CD14-positive monocyte (primary cell): ENCODE measurements around the gene NEDD8. TPM values are rescaled to one million over a fixed set of nuclear protein-coding genes. Genes with fewer than 3 reads are reported as not detected.

Source experiments
- DNase-seq, 3 donors: peaks; one replicate each; pipeline ENCODE4 v3.0.0-alpha.2; 2011 to 2022
- H2AFZ ChIP-seq: 2 replicates; pipeline ENCODE4 v1.6.0; 2012; ENCODE audit warnings: mild to moderate bottlenecking, low read depth, low read length, inconsistent platforms; ENCODE audit not compliant: insufficient read depth, poor library complexity, severe bottlenecking
- H3K27ac ChIP-seq, 2 donors: 1 replicate in 1 of 2; 2 replicates in 1 of 2; pipeline ENCODE4 v1.5.1; 2012 to 2013; ENCODE audit warnings: low read length in 2 of 2, control low read depth in 1 of 2, inconsistent platforms in 1 of 2, low read depth in 1 of 2, mild to moderate bottlenecking in 1 of 2
- H3K27me3 ChIP-seq, 2 donors: one replicate each; pipeline versions ENCODE4 v1.6.0 to v1.6.1; 2011 to 2013; ENCODE audit warnings: low read length in 2 of 2; ENCODE audit not compliant: control insufficient read depth in 2 of 2, insufficient read depth in 2 of 2
- H3K36me3 ChIP-seq, 2 donors: replicated peaks in 1 of 2; 1 replicate in 1 of 2; 2 replicates in 1 of 2; pipeline versions ENCODE4 v1.5.1 to v1.6.1; 2012 to 2013; ENCODE audit warnings: low read length in 2 of 2, control low read depth in 1 of 2, inconsistent platforms in 1 of 2, mild to moderate bottlenecking in 1 of 2; ENCODE audit not compliant: insufficient read depth in 2 of 2, control insufficient read depth in 1 of 2
- H3K4me1 ChIP-seq, 2 donors: 1 replicate in 1 of 2; 2 replicates in 1 of 2; pipeline versions ENCODE4 v1.5.1 to v1.6.1; 2012 to 2013; ENCODE audit warnings: low read length in 2 of 2, control low read depth in 1 of 2, inconsistent platforms in 1 of 2, mild to moderate bottlenecking in 1 of 2, moderate library complexity in 1 of 2; ENCODE audit not compliant: insufficient read depth in 2 of 2, control insufficient read depth in 1 of 2
- H3K4me2 ChIP-seq: replicated peaks from 2 replicates; pipeline ENCODE3; 2012; ENCODE audit warnings: low read length, moderate library complexity, mild to moderate bottlenecking; ENCODE audit not compliant: poor library complexity, severe bottlenecking; ENCODE audit errors: extremely low read depth
- H3K4me3 ChIP-seq, 3 experiments: fragments of 200-600 bp in 1 of 3; sonication (generic) in 1 of 3; replicated peaks in 1 of 3; 1 replicate in 2 of 3; 2 replicates in 1 of 3; pipeline ENCODE4 v1.5.1; 2011 to 2013; ENCODE audit warnings: low read length in 3 of 3, mild to moderate bottlenecking in 3 of 3, control low read depth in 2 of 3, low read depth in 2 of 3, inconsistent platforms in 1 of 3, moderate library complexity in 1 of 3
- H3K79me2 ChIP-seq: 2 replicates; pipeline ENCODE4 v1.6.0; 2012; ENCODE audit warnings: mild to moderate bottlenecking, control low read depth, inconsistent platforms, low read length, moderate library complexity; ENCODE audit not compliant: insufficient read depth
- H3K9ac ChIP-seq: 2 replicates; pipeline ENCODE4 v1.6.0; 2017; ENCODE audit warnings: low read length, mild to moderate bottlenecking; ENCODE audit not compliant: insufficient read depth, poor library complexity, severe bottlenecking
- H3K9me3 ChIP-seq, 2 donors: replicated peaks in 1 of 2; 1 replicate in 1 of 2; 2 replicates in 1 of 2; pipeline versions ENCODE4 v1.5.1 to v1.6.1; 2012 to 2013; ENCODE audit warnings: low read length in 2 of 2, control low read depth in 1 of 2; ENCODE audit not compliant: control insufficient read depth in 1 of 2, insufficient read depth in 1 of 2
- H4K20me1 ChIP-seq: 2 replicates; pipeline ENCODE4 v1.6.0; 2012; ENCODE audit warnings: mild to moderate bottlenecking, low read length, control low read depth, moderate library complexity; ENCODE audit not compliant: insufficient read depth
- H3K27ac Mint-ChIP-seq, 7 donors: one replicate each; pipeline ENCODE4 v1.8.0; 2020; ENCODE audit warnings: mild to moderate bottlenecking in 7 of 7, mixed read lengths in 7 of 7, moderate library complexity in 6 of 7, inconsistent platforms in 2 of 7
- H3K27me3 Mint-ChIP-seq, 3 donors: one replicate each; pipeline ENCODE4 v1.8.0; 2021 to 2022; ENCODE audit warnings: low read depth in 3 of 3, mild to moderate bottlenecking in 3 of 3, mixed read lengths in 3 of 3, moderate library complexity in 3 of 3, inconsistent platforms in 1 of 3
- H3K36me3 Mint-ChIP-seq, 2 donors: one replicate each; pipeline ENCODE4 v1.8.0; 2020; ENCODE audit warnings: mixed read lengths in 2 of 2, inconsistent platforms in 1 of 2, mild to moderate bottlenecking in 1 of 2
- H3K4me1 Mint-ChIP-seq: one replicate; pipeline ENCODE4 v1.8.0; 2020; ENCODE audit warnings: mild to moderate bottlenecking, mixed read lengths
- H3K4me3 Mint-ChIP-seq, 2 donors: one replicate each; pipeline ENCODE4 v1.8.0; 2020; ENCODE audit warnings: mild to moderate bottlenecking in 2 of 2, mixed read lengths in 2 of 2, moderate library complexity in 1 of 2
- H3K9me3 Mint-ChIP-seq, 7 donors: one replicate each; pipeline ENCODE4 v1.8.0; 2020 to 2022; ENCODE audit warnings: mixed read lengths in 7 of 7, mild to moderate bottlenecking in 6 of 7, moderate library complexity in 6 of 7, inconsistent platforms in 2 of 7
- WGBS: methylation state at CpG from one replicate; pipeline ENCODE4 v1.1.5; 2013; ENCODE audit warnings: missing lambda C conversion rate; ENCODE audit not compliant: insufficient coverage; 5-methylcytosine and 5-hydroxymethylcytosine counted together
- intact Hi-C, 2 donors: fragments of 100-400 bp; cut with micrococcal nuclease; formaldehyde crosslinking; loops; one replicate each; pipeline versions ENCODE4 v1.15.0 to v1.15.1; 2023
- polyA plus RNA-seq, 3 donors: library from polyadenylated mRNA; depleted of rRNA in 1 of 3; unstranded in 2 of 3; stranded (reverse) in 1 of 3; fragments of 300-500 nt in 2 of 3; fragments of >200 nt in 1 of 3; fragmentation: Illumina TruSeq in 2 of 3; gene quantifications; 1 replicate in 2 of 3; 2 replicates in 1 of 3; pipeline ENCODE4 v1.2.3, GENCODE V29; 2012 to 2021
- TF ChIP-seq, protein P1 (sequence below): fragments of 200-600 bp; IDR thresholded peaks from one replicate; pipeline ENCODE4 v1.8.0; 2022; ENCODE audit warnings: antibody characterized with exemption, mild to moderate bottlenecking

NEDD8 gene
- polyA plus RNA-seq, 3 donors: 164 to 335 (median 306) TPM

GRCh38 chr14:24189059-24189375 lies 43.1 kb downstream of the NEDD8 start:
- Mint-ChIP-seq H3K27ac (peak overlapping the region in 6 of 7 donors; percentile 28 to 91 (median 80)), H3K36me3 (peaks cover 49 to 60% of the 10 kb centered on the region in 2 donors), H3K9me3 (no peaks in the 10 kb centered on the region), H3K4me1 (peaks cover 30% of the 10 kb centered on the region), H3K4me3 (peak overlapping the region; percentile 51 to 83), H3K27me3 (peaks cover 0 to 3% (median 0%) of the 10 kb centered on the region in 3 donors)
- Histone ChIP-seq H3K27me3 (no peaks in the 10 kb centered on the region), H3K4me2 (peak overlapping the region; percentile 97), H3K9me3 (no peaks in the 10 kb centered on the region), H4K20me1 (no peaks in the 10 kb centered on the region), H3K79me2 (peaks cover 20% of the 10 kb centered on the region), H3K4me3 (peak overlapping the region in 1 of 3 experiments; percentile 79), H3K36me3 (peaks cover 21 to 57% of the 10 kb centered on the region in 2 donors), H3K9ac (no peak overlapping the region), H2AFZ (peak overlapping the region; percentile 79), H3K4me1 (peaks cover 18 to 23% of the 10 kb centered on the region in 2 donors), H3K27ac (peak overlapping the region in 1 of 2 donors; percentile 40)
- intact Hi-C loops: no loop called here
- DNase-seq: no peak
- WGBS: no CpG with 5 or more reads among the region's 3 CpGs
- TF ChIP-seq, protein P1, sequence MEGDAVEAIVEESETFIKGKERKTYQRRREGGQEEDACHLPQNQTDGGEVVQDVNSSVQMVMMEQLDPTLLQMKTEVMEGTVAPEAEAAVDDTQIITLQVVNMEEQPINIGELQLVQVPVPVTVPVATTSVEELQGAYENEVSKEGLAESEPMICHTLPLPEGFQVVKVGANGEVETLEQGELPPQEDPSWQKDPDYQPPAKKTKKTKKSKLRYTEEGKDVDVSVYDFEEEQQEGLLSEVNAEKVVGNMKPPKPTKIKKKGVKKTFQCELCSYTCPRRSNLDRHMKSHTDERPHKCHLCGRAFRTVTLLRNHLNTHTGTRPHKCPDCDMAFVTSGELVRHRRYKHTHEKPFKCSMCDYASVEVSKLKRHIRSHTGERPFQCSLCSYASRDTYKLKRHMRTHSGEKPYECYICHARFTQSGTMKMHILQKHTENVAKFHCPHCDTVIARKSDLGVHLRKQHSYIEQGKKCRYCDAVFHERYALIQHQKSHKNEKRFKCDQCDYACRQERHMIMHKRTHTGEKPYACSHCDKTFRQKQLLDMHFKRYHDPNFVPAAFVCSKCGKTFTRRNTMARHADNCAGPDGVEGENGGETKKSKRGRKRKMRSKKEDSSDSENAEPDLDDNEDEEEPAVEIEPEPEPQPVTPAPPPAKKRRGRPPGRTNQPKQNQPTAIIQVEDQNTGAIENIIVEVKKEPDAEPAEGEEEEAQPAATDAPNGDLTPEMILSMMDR: no peak

DNA sequence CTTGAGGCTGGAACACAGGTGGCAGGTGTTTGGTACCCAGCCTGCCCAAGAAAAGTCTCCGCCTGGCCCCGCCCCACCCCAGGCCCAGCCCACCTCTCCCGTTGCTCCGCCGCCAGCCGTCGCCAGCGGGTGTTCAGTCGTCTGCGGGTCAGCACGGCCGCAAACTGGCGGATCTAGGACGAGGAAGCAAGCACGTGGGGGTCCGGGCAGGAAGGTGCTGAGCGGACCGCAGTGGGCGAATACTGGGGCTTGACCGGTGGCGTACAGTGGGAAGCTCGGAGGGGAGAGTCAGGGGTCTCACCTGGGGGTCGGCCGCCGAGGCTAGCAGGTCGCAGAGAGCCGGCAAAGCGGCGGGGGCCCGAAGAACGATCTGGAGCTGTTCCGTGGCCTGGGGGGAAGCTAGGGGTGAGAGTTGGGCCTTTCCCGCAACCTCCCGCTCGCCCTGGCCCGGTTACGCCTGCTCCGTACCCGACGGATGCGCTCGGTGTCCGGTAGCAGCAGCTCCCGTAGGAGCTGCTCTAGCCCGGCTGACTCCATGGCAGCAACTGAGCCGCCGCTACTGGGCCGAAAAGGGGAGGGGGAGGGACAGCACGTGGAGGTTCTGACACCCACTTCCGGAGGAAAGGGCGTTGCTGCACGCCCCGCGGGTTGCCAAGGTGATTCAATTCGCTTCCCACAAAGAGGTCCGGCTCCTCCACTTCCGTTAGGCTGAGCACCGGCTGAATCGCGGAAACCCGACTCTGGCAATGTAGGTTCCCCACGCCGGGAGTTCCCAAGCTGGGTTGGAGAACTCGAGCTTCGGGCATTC lies 43.7 kb downstream of the NEDD8 start, which contains the start of gene IPO4:
Gene IPO4, minus strand, starts transcription at position 566 of the 808 bp plus-strand sequence. Its CDS starts 29 bp downstream, at position 537.
- peak within 1 kb of the TSS; percentile 69 to 95 (median 88) for H3K27ac Mint-ChIP-seq
- peaks cover 18 to 21% of the 10 kb centered on the region in 2 donors for H3K4me1 ChIP-seq
- H3K4me1 Mint-ChIP-seq: peaks cover 27% of the 10 kb centered on the region
- peak within 1 kb of the TSS; percentile 79 for H2AFZ ChIP-seq
- H3K4me3 ChIP-seq: peak within 1 kb of the TSS; percentile 34 to 79 (median 62)
- TF ChIP-seq, protein P1: no peak
- peaks cover 16% of the 10 kb centered on the region for H3K79me2 ChIP-seq
- no peaks in the 10 kb centered on the region for H3K9me3 ChIP-seq
- H3K4me3 Mint-ChIP-seq: peak within 1 kb of the TSS; percentile 83 to 88
- H4K20me1 ChIP-seq: no peaks in the 10 kb centered on the region
- intact Hi-C loops: no loop called here
- H3K36me3 Mint-ChIP-seq: peaks cover 51 to 65% of the 10 kb centered on the region in 2 donors
- H3K4me2 ChIP-seq: peak within 1 kb of the TSS; percentile 97
- peak within 1 kb of the TSS; percentile 60 for H3K9ac ChIP-seq
- peaks cover 0 to 3% (median 1%) of the 10 kb centered on the region in 3 donors for H3K27me3 Mint-ChIP-seq
- under 1% methylated on average over 63 of the region's 65 CpGs for WGBS
- peaks cover 23 to 61% of the 10 kb centered on the region in 2 donors for H3K36me3 ChIP-seq
- H3K9me3 Mint-ChIP-seq: no peaks in the 10 kb centered on the region
- peak within 1 kb of the TSS; percentile 40 to 55 for H3K27ac ChIP-seq
- no peaks in the 10 kb centered on the region for H3K27me3 ChIP-seq
- peak; percentile 97 to 99 (median 98) for DNase-seq
